Measurements from ENCODE around the gene EML5. TPM values are rescaled to one million over a fixed set of nuclear protein-coding genes. Genes with fewer than 3 reads are reported as not detected.
A peak's percentile ranks its signal among the peaks of the same experiment; 100 is the strongest.

EML5 gene
- total and polyA plus RNA-seq, 2 of the 13 experiments (the other 11 are each of a cell fraction or from before 2014, with no cell fraction given): 0.11 TPM; not detected in 1

DNA sequence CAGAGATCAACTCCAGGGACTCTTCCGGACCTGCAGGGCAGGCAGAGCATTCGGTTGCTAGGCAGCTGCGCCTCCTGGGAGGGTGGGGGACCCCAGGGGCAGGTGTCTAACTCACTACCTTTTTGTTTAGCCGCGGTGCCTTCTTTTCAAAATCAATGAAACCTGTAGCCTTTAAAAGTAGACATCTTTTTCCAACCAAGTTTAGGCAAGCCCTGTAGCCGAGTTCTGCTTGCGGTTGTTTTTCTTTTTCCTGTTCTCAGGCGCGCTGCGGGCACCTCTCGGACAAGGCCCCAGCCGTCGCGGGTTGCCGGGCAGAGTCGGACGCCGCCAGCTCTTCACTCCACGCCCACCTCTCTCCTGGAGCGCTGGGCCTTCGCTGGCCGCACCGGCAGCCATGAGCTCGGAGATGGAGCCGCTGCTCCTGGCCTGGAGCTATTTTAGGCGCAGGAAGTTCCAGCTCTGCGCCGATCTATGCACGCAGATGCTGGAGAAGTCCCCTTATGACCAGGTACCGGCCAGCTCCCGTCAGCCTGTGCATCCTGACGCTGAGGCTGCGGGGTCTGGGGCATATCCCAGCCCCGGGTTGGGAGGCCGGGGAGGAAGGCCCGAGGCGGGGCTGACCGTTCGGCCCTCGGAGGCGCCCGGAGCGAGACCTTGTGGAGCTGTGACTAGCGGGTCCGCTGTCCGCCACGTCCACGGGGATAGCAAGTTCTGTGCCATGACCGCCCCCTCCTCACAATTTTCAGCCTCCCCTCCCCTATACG lies 31.7 kb upstream of the EML5 start, which contains the start of gene TTC8 (continued):
- TF ChIP-seq, protein P1, sequence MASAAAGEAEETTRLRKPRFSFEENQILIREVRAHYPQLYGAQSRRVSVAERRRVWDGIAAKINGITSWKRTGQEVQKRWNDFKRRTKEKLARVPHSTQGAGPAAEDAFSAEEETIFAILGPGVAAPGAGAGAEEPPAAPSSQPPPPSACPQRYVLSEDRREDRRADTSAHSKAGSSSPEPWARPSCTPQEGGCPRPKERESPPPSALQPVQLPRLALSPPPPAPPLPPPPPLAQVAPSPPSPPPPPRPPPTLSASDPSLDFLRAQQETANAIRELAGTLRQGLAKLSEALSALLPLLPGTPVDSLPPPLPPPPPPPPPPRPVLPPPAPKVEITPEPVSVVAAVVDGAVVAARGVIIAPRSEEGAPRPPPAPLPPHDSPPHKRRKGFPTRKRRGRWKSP (CRISPR knock-in tag; IDR thresholded peaks at IDR 0.05): peak; percentile 84
- TF ChIP-seq NCOA2 (CRISPR knock-in tag; IDR thresholded peaks at IDR 0.05) (0 out of 2 replicates have a peak, but pooled peaks have one; percentile 13), RBFOX2 (IDR thresholded peaks at IDR 0.05; ENCODE audit: low read depth, low read length) (peak; percentile 89), ISL2 (CRISPR knock-in tag; IDR thresholded peaks at IDR 0.05) (peak; percentile 63), HNRNPH1 (optimal IDR thresholded peaks at IDR 0.05; ENCODE audit: low read depth, low read length) (no peak), SCMH1 (CRISPR knock-in tag; IDR thresholded peaks at IDR 0.05; ENCODE audit: borderline replicate concordance) (no peak), EHMT2 (IDR thresholded peaks at IDR 0.05; ENCODE audit: borderline replicate concordance, low read depth, low read length) (0 out of 2 replicates have a peak, but pooled peaks have one; percentile 49), PLRG1 (conservative IDR thresholded peaks at IDR 0.05) (no peak), ZNF253 (CRISPR knock-in tag; IDR thresholded peaks at IDR 0.05; ENCODE audit: borderline replicate concordance) (0 out of 2 replicates have a peak, but pooled peaks have one; percentile 23), KAT8 (CRISPR knock-in tag; IDR thresholded peaks at IDR 0.05) (peak; percentile 84), SP1 (IDR thresholded peaks at IDR 0.05) (no peak), SP1 (CRISPR knock-in tag; IDR thresholded peaks at IDR 0.05) (peak; percentile 62), SNAI1 (CRISPR knock-in tag; IDR thresholded peaks at IDR 0.05; ENCODE audit: borderline replicate concordance) (peak; percentile 51; the same call in 1 of the 2 replicates), YEATS4 (CRISPR knock-in tag; IDR thresholded peaks at IDR 0.05; ENCODE audit: borderline replicate concordance) (peak; percentile 85; the same call in 1 of the 2 replicates), ESRRA (CRISPR knock-in tag; IDR thresholded peaks at IDR 0.05; ENCODE audit: low read depth) (peak; percentile 62; the same call in 1 of the 2 replicates), ZNF563 (CRISPR knock-in tag; IDR thresholded peaks at IDR 0.05) (peak; percentile 75; the same call in 1 of the 2 replicates), DR1 (CRISPR knock-in tag; IDR thresholded peaks at IDR 0.05) (peak; percentile 84)
- TF ChIP-seq, protein P2, sequence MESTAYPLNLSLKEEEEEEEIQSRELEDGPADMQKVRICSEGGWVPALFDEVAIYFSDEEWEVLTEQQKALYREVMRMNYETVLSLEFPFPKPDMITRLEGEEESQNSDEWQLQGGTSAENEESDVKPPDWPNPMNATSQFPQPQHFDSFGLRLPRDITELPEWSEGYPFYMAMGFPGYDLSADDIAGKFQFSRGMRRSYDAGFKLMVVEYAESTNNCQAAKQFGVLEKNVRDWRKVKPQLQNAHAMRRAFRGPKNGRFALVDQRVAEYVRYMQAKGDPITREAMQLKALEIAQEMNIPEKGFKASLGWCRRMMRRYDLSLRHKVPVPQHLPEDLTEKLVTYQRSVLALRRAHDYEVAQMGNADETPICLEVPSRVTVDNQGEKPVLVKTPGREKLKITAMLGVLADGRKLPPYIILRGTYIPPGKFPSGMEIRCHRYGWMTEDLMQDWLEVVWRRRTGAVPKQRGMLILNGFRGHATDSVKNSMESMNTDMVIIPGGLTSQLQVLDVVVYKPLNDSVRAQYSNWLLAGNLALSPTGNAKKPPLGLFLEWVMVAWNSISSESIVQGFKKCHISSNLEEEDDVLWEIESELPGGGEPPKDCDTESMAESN (CRISPR knock-in tag; conservative IDR thresholded peaks at IDR 0.05): peak; percentile 86
- TF ChIP-seq, protein P3, sequence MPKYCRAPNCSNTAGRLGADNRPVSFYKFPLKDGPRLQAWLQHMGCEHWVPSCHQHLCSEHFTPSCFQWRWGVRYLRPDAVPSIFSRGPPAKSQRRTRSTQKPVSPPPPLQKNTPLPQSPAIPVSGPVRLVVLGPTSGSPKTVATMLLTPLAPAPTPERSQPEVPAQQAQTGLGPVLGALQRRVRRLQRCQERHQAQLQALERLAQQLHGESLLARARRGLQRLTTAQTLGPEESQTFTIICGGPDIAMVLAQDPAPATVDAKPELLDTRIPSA (CRISPR knock-in tag; IDR thresholded peaks at IDR 0.05; ENCODE audit: borderline replicate concordance): no peak
- TF ChIP-seq, protein P4, sequence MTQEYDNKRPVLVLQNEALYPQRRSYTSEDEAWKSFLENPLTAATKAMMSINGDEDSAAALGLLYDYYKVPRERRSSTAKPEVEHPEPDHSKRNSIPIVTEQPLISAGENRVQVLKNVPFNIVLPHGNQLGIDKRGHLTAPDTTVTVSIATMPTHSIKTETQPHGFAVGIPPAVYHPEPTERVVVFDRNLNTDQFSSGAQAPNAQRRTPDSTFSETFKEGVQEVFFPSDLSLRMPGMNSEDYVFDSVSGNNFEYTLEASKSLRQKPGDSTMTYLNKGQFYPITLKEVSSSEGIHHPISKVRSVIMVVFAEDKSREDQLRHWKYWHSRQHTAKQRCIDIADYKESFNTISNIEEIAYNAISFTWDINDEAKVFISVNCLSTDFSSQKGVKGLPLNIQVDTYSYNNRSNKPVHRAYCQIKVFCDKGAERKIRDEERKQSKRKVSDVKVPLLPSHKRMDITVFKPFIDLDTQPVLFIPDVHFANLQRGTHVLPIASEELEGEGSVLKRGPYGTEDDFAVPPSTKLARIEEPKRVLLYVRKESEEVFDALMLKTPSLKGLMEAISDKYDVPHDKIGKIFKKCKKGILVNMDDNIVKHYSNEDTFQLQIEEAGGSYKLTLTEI (CRISPR knock-in tag; conservative IDR thresholded peaks at IDR 0.05): no peak
- TF ChIP-seq, protein P5, sequence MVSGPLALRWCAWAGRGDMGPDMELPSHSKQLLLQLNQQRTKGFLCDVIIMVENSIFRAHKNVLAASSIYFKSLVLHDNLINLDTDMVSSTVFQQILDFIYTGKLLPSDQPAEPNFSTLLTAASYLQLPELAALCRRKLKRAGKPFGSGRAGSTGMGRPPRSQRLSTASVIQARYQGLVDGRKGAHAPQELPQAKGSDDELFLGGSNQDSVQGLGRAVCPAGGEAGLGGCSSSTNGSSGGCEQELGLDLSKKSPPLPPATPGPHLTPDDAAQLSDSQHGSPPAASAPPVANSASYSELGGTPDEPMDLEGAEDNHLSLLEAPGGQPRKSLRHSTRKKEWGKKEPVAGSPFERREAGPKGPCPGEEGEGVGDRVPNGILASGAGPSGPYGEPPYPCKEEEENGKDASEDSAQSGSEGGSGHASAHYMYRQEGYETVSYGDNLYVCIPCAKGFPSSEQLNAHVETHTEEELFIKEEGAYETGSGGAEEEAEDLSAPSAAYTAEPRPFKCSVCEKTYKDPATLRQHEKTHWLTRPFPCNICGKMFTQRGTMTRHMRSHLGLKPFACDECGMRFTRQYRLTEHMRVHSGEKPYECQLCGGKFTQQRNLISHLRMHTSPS (CRISPR knock-in tag; IDR thresholded peaks at IDR 0.05; ENCODE audit: low read depth): peak; percentile 60; the same call in 1 of the 2 replicates
